ENCODE results near the gene FAM110A.
"Not testable (repeated sequence)": the region's sequence is repeated elsewhere in the genome, so short reads cannot be mapped to it uniquely, and the experiment has no call there.

Gene FAM110A

GRCh38 chr20:889106-889505 lies 55.6 kb downstream of the FAM110A start:
- H3K4me3 ChIP-seq (ENCODE audit: low read depth, low read length): no peak overlapping the region
- TF ChIP-seq CTCF (IDR thresholded peaks at IDR 0.05; ENCODE audit: control insufficient read depth, extremely low read depth, insufficient read depth): no peak
- no peak for DNase-seq (ENCODE audit: low read depth)

- no peak for DNase-seq (ENCODE audit: low read depth)
- TF ChIP-seq CTCF (IDR thresholded peaks at IDR 0.05; ENCODE audit: control insufficient read depth, extremely low read depth, insufficient read depth): no peak
- H3K4me3 ChIP-seq (ENCODE audit: low read depth, low read length): no peak overlapping the region
Observed at GRCh38 chr20:889932-890463, 56.5 kb downstream of the FAM110A start.

GRCh38 chr20:890666-891057 lies 57.1 kb downstream of the FAM110A start:
- no peak overlapping the region for H3K4me3 ChIP-seq (ENCODE audit: low read depth, low read length)
- no peak for DNase-seq (ENCODE audit: low read depth)
- no peak for TF ChIP-seq CTCF (IDR thresholded peaks at IDR 0.05; ENCODE audit: control insufficient read depth, extremely low read depth, insufficient read depth)

GRCh38 chr20:891058-891705 lies 57.7 kb downstream of the FAM110A start:
- DNase-seq (ENCODE audit: low read depth): peak; percentile 80
- TF ChIP-seq CTCF (IDR thresholded peaks at IDR 0.05; ENCODE audit: control insufficient read depth, extremely low read depth, insufficient read depth): no peak
- H3K4me3 ChIP-seq (ENCODE audit: low read depth, low read length): no peak overlapping the region

GRCh38 chr20:891706-892080 lies 58.2 kb downstream of the FAM110A start:
- TF ChIP-seq CTCF (IDR thresholded peaks at IDR 0.05; ENCODE audit: control insufficient read depth, extremely low read depth, insufficient read depth): no peak
- DNase-seq (ENCODE audit: low read depth): no peak
- no peak overlapping the region for H3K4me3 ChIP-seq (ENCODE audit: low read depth, low read length)

GRCh38 chr20:892371-892770 lies 58.9 kb downstream of the FAM110A start:
- H3K4me3 ChIP-seq (ENCODE audit: low read depth, low read length); DNase-seq (ENCODE audit: low read depth): not testable (repeated sequence)

Data from LNCaP clone FGC (cell line).